Colonic mucosa (tissue), 4 donors: Measurements from ENCODE around the gene NCL. TPM values are rescaled to one million over a fixed set of nuclear protein-coding genes. Genes with fewer than 3 reads are reported as not detected.
"Not testable (repeated sequence)": the region's sequence is repeated elsewhere in the genome, so short reads cannot be mapped to it uniquely, and the experiment has no call there.

Experiments
- DNase-seq: peaks from one replicate; pipeline ENCODE4 v3.0.0-alpha.2; 2020
- H3K27ac ChIP-seq: fragments of 200-600 bp; one replicate; pipeline ENCODE4 v1.8.0; 2021
- H3K27me3 ChIP-seq: fragments of 200-600 bp; one replicate; pipeline ENCODE4 v1.8.0; 2021
- H3K36me3 ChIP-seq: fragments of 200-600 bp; one replicate; pipeline ENCODE4 v1.8.0; 2021
- H3K4me1 ChIP-seq: fragments of 200-600 bp; one replicate; pipeline ENCODE4 v1.8.0; 2021; ENCODE audit warnings: mild to moderate bottlenecking
- H3K4me3 ChIP-seq: fragments of 200-600 bp; one replicate; pipeline ENCODE4 v1.8.0; 2021
- H3K9ac ChIP-seq, 2 donors: one replicate each; pipeline ENCODE4 v1.7.0; 2013; ENCODE audit warnings: control low read depth in 2 of 2, low read depth in 2 of 2, low read length in 2 of 2
- H3K9me3 ChIP-seq: fragments of 200-600 bp; one replicate; pipeline ENCODE4 v1.8.0; 2021
- CTCF ChIP-seq: fragments of 200-600 bp; IDR thresholded peaks from one replicate; pipeline ENCODE4 v1.8.0; 2022; ENCODE audit warnings: antibody characterized with exemption, mild to moderate bottlenecking
- intact Hi-C: fragments of 100-400 bp; cut with DNase I; formaldehyde crosslinking; loops from one replicate; pipeline ENCODE4 v1.14.1; 2022
- total RNA-seq, 2 donors: library from RNA; stranded (reverse); fragmentation: NEBNext Ultra II Directional in 1 of 2; extraction: Animal tissue kit (Norgen Biotek cat#: 25700) in 1 of 2; gene quantifications; one replicate each; pipeline ENCODE4 v1.2.1, GENCODE V29; 2021
- donor health status: healthy.
- donor health status: DM: no; HTN: no; CAD: no.
- donor health status: DM: no; HTN: no; CAD: no.

Gene NCL
- total RNA-seq, 2 donors from 2014 or later, result 309 to 534 TPM

- intact Hi-C loops, result loop anchor here (5.0 kb wide), 2 partner anchors 223 to 343 kb away; no protein-coding TSS in a partner anchor
- H3K4me1 ChIP-seq, result no peaks in the 10 kb centered on the region
- no peaks in the 10 kb centered on the region for H3K9me3 ChIP-seq
- no peak for TF ChIP-seq CTCF
- no peak overlapping the region for H3K27ac ChIP-seq
- H3K4me3 ChIP-seq, result no peak overlapping the region
- no peak for DNase-seq
- H3K36me3 ChIP-seq, result peaks cover 14% of the 10 kb centered on the region
- H3K9ac ChIP-seq, result no peak overlapping the region
- no peaks in the 10 kb centered on the region for H3K27me3 ChIP-seq
These were observed 13.7 kb downstream of the NCL start for GRCh38 chr2:231450548-231450989.

GRCh38 chr2:231449503-231450054 lies 14.7 kb downstream of the NCL start:
- Histone ChIP-seq H3K27me3 (no peaks in the 10 kb centered on the region), H3K9me3 (no peaks in the 10 kb centered on the region), H3K4me3 (no peak overlapping the region), H3K9ac (no peak overlapping the region), H3K4me1 (no peaks in the 10 kb centered on the region), H3K36me3 (peaks cover 6% of the 10 kb centered on the region), H3K27ac (no peak overlapping the region)
- TF ChIP-seq CTCF, result no peak
- no peak for DNase-seq
- intact Hi-C loops, result loop anchor here (5.0 kb wide), 2 partner anchors 222 to 342 kb away; no protein-coding TSS in a partner anchor

- no peak overlapping the region for H3K27ac ChIP-seq
- H3K36me3 ChIP-seq, result no peaks in the 10 kb centered on the region
- no peaks in the 10 kb centered on the region for H3K4me1 ChIP-seq
- intact Hi-C loops, result no loop called here
- no peak for DNase-seq
- TF ChIP-seq CTCF, result no peak
- H3K4me3 ChIP-seq, result no peak overlapping the region
- H3K9ac ChIP-seq, result no peak overlapping the region
- no peaks in the 10 kb centered on the region for H3K9me3 ChIP-seq
- no peaks in the 10 kb centered on the region for H3K27me3 ChIP-seq
These were observed 27.3 kb downstream of the NCL start for GRCh38 chr2:231436957-231437356.

GRCh38 chr2:231433990-231434389 lies 30.3 kb downstream of the NCL start:
- Histone ChIP-seq H3K27ac (no peak overlapping the region), H3K9ac (no peak overlapping the region), H3K4me3 (no peak overlapping the region), H3K36me3 (no peaks in the 10 kb centered on the region), H3K4me1 (no peaks in the 10 kb centered on the region), H3K27me3 (no peaks in the 10 kb centered on the region), H3K9me3 (no peaks in the 10 kb centered on the region)
- intact Hi-C loops, result no loop called here
- no peak for DNase-seq
- TF ChIP-seq CTCF, result no peak

GRCh38 chr2:231431606-231432005 lies 32.7 kb downstream of the NCL start:
- H3K4me3 ChIP-seq, result no peak overlapping the region
- intact Hi-C loops, result no loop called here
- H3K27me3 ChIP-seq, result no peaks in the 10 kb centered on the region
- no peak overlapping the region for H3K27ac ChIP-seq
- no peaks in the 10 kb centered on the region for H3K36me3 ChIP-seq
- no peak for TF ChIP-seq CTCF
- H3K9ac ChIP-seq, result no peak overlapping the region
- DNase-seq, result no peak
- H3K9me3 ChIP-seq, result no peaks in the 10 kb centered on the region
- no peaks in the 10 kb centered on the region for H3K4me1 ChIP-seq

- H3K4me3 ChIP-seq, intact Hi-C loops: not testable (repeated sequence)
These were observed 33.8 kb downstream of the NCL start for GRCh38 chr2:231430437-231430836.

More at GRCh38 chr2:231430437-231430836, 33.8 kb downstream of the NCL start:
- H3K27ac ChIP-seq, DNase-seq, H3K9ac ChIP-seq, H3K27me3 ChIP-seq, H3K4me1 ChIP-seq, H3K9me3 ChIP-seq, H3K36me3 ChIP-seq: not testable (repeated sequence)
